Cardiac muscle cell (in vitro differentiated cells and primary cell): ENCODE measurements around the gene USP37. TPM values are rescaled to one million over a fixed set of nuclear protein-coding genes. Genes with fewer than 3 reads are reported as not detected.

Experiments used
- DNase-seq, 2 donors: peaks; one replicate each; pipeline versions ENCODE4 v3.0.0 to v3.0.0-alpha.2; 2010 to 2017; ENCODE audit warnings: low read depth in 1 of 2, low spot score in 1 of 2
- H3K27ac ChIP-seq: fragments of 200-600 bp; sonication (generic); 2 replicates; pipeline ENCODE4 v1.5.1; 2016
- H3K27me3 ChIP-seq: fragments of 200-600 bp; sonication (generic); 2 replicates; pipeline ENCODE4 v1.6.0; 2016; ENCODE audit warnings: control low read depth
- H3K36me3 ChIP-seq: fragments of 200-600 bp; sonication (generic); 2 replicates; pipeline ENCODE4 v1.5.1; 2016; ENCODE audit warnings: control low read depth
- H3K4me1 ChIP-seq: fragments of 200-600 bp; sonication (generic); 2 replicates; pipeline ENCODE4 v1.8.1; 2017; ENCODE audit warnings: low read depth, mild to moderate bottlenecking, mixed run types
- H3K4me3 ChIP-seq: fragments of 200-600 bp; sonication (generic); 2 replicates; pipeline ENCODE4 v1.5.1; 2016; ENCODE audit warnings: mild to moderate bottlenecking
- H3K9me3 ChIP-seq: fragments of 200-600 bp; sonication (generic); 2 replicates; pipeline ENCODE4 v1.5.1; 2017; ENCODE audit warnings: low read depth, mild to moderate bottlenecking, control low read depth
- polyA plus RNA-seq: library from polyadenylated mRNA; unstranded; fragments of >200 nt; fragmentation: Nextera tagmentation; extraction: Ambion mirVana; gene quantifications from 2 replicates; pipeline ENCODE4 v1.2.1, GENCODE V29; 2016
- total RNA-seq: library from RNA; depleted of rRNA; stranded (reverse); fragments of >200 nt; gene quantifications from 2 replicates; pipeline ENCODE4 v1.2.3, GENCODE V29; 2016
- TF ChIP-seq, protein P1 (sequence below): IDR thresholded peaks from 2 replicates; pipeline ENCODE4 v1.5.1; 2012; ENCODE audit warnings: low read depth, mild to moderate bottlenecking, low read length

Gene USP37
- total and polyA plus RNA-seq, 2 experiments from 2014 or later: 5.8 to 14.3 TPM

DNA sequence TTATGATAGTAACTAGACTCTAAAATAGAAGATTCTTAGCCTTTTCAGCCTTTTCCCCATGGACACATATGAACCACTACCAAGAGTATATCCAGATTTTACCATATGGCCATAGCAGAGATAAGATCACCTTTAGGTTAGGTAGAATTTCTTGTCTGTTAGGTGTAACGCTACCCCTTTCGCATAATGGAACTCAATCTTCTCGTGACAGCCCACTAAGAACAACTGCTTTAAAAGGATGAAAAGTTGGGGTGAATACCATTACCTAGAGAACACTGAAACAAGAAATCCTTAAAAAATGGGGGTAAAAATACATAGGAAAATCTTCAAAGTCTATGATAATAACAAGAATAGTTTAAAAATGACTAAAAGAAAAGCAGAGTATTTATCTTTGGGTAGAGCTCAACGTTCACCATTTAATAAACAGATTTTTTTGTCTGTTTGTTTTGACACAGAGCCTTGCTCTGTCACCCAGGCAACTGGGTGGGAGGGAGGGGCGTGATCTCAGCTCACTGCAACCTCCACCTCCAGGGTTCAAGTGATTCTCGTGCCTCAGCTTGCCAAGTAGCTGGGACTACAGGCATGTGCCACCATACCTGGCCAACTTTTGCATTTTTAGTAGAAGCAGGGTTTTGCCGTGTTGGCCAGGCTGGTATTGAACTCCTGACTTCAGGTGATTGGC lies 82.0 kb downstream of the USP37 start:
- TF ChIP-seq, protein P1, sequence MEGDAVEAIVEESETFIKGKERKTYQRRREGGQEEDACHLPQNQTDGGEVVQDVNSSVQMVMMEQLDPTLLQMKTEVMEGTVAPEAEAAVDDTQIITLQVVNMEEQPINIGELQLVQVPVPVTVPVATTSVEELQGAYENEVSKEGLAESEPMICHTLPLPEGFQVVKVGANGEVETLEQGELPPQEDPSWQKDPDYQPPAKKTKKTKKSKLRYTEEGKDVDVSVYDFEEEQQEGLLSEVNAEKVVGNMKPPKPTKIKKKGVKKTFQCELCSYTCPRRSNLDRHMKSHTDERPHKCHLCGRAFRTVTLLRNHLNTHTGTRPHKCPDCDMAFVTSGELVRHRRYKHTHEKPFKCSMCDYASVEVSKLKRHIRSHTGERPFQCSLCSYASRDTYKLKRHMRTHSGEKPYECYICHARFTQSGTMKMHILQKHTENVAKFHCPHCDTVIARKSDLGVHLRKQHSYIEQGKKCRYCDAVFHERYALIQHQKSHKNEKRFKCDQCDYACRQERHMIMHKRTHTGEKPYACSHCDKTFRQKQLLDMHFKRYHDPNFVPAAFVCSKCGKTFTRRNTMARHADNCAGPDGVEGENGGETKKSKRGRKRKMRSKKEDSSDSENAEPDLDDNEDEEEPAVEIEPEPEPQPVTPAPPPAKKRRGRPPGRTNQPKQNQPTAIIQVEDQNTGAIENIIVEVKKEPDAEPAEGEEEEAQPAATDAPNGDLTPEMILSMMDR: no peak
- no peaks in the 10 kb centered on the region for H3K9me3 ChIP-seq
- DNase-seq: no peak
- no peak overlapping the region for H3K27ac ChIP-seq
- H3K4me3 ChIP-seq: no peak overlapping the region
- H3K4me1 ChIP-seq: no peaks in the 10 kb centered on the region
- peaks cover 30% of the 10 kb centered on the region for H3K36me3 ChIP-seq
- no peaks in the 10 kb centered on the region for H3K27me3 ChIP-seq

- peak in 1 of 2 donors; percentile 24 for DNase-seq
- no peak overlapping the region for H3K27ac ChIP-seq
- H3K4me1 ChIP-seq: peaks cover 15% of the 10 kb centered on the region
- peaks cover 19% of the 10 kb centered on the region for H3K36me3 ChIP-seq
- TF ChIP-seq, protein P1: no peak
- H3K27me3 ChIP-seq: no peaks in the 10 kb centered on the region
- H3K4me3 ChIP-seq: no peak overlapping the region
- no peaks in the 10 kb centered on the region for H3K9me3 ChIP-seq
These were observed 85.5 kb downstream of the USP37 start for GRCh38 chr2:218482651-218483050.

DNA sequence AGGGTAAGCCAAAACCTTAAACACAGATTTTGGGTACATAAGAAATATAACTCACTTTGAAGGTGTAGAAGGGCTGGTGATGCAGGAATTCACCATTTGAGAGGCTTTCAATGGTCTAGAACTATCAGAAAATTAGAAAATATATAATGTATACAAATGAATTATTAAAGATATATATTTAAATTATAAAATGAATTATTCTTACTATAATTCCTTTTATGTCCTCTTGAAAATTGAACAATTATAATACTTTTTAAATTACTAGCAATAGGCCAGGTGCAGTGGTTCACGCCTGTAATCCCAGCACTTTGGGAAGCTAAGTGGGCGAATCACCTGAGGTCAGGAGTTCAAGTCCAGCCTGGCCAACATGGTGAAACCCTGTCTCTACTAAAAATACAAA lies 88.6 kb downstream of the USP37 start:
- peaks cover 14% of the 10 kb centered on the region for H3K36me3 ChIP-seq
- TF ChIP-seq, protein P1: no peak

DNA sequence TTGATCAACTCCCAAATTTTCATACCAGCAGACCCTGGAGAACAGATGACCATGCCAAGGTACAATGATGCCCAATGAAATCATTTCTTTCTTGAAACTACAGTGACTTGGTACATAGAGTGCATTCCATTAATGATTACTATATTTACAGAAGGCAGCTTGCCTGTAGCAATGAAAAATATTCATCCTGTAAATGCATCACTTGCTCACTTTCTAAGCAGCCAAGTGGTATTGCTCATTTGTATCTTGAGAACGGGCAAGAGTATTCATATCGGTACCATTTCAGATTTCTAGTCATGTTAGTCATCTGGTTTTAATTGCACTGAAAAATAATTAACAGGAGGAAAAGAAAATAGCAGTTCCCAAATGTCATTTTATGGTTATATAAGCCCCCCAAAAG lies 89.6 kb downstream of the USP37 start:
- no peak for DNase-seq
- Histone ChIP-seq H3K4me3 (no peak overlapping the region), H3K27me3 (no peaks in the 10 kb centered on the region), H3K36me3 (peaks cover 22% of the 10 kb centered on the region), H3K27ac (peak overlapping the region; percentile 49), H3K4me1 (peaks cover 29% of the 10 kb centered on the region), H3K9me3 (no peaks in the 10 kb centered on the region)
- TF ChIP-seq, protein P1: no peak

More for the DNA sequence above, 88.6 kb downstream of the USP37 start:
- Histone ChIP-seq H3K9me3 (no peaks in the 10 kb centered on the region), H3K4me3 (no peak overlapping the region), H3K4me1 (peaks cover 29% of the 10 kb centered on the region), H3K27me3 (no peaks in the 10 kb centered on the region), H3K27ac (no peak overlapping the region)
- no peak for DNase-seq

DNA sequence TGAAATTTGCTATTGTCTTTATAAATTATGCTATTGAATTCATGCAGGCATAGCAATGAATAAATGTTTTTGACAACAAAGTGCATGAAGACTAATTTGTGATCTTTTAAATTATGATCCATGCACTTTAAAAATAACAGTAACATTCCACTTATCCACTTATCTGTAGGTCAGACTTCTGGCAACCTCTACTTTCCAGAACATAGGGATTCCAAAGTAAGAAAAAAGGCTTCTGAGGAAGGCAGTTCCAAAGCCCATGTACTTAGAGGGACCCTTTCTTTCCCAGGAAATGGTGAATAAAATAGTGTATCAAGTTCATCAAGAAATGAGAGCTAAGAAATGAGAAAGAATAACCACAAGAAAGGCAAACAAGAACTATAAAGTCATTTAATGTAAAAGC lies 90.9 kb downstream of the USP37 start:
- peak in 1 of 2 donors; percentile 3 for DNase-seq
- TF ChIP-seq, protein P1: no peak
- Histone ChIP-seq H3K4me3 (peak overlapping the region; percentile 4), H3K4me1 (peaks cover 29% of the 10 kb centered on the region), H3K27me3 (no peaks in the 10 kb centered on the region), H3K9me3 (no peaks in the 10 kb centered on the region), H3K27ac (peak overlapping the region; percentile 22), H3K36me3 (peaks cover 29% of the 10 kb centered on the region)
